HG03378 (cell line): Measurements from ENCODE around the gene TRPT1.

Experiments
- ATAC-seq: cut with Tn5 transposase; IDR thresholded peaks from one replicate; pipeline ENCODE4 v1.9.1; 2021; ENCODE audit warnings: mild to moderate bottlenecking, moderate library complexity; ENCODE audit not compliant: unreplicated experiment

TRPT1 gene

GRCh38 chr11:64245797-64246620 is 20.0 kb upstream of the TRPT1 start:
- no peak for ATAC-seq

GRCh38 chr11:64245401-64245796 is 19.4 kb upstream of the TRPT1 start:
- ATAC-seq, result no peak

- ATAC-seq, result no peak
These were observed 19.0 kb upstream of the TRPT1 start for GRCh38 chr11:64244966-64245365.

- no peak for ATAC-seq
These were observed 18.1 kb upstream of the TRPT1 start for GRCh38 chr11:64244107-64244506.

- ATAC-seq, result no peak
These were observed 17.4 kb upstream of the TRPT1 start for GRCh38 chr11:64243236-64243854.

- ATAC-seq, result peak; percentile 5
These were observed 15.7 kb upstream of the TRPT1 start for GRCh38 chr11:64241491-64242374.

- peak; percentile 51 for ATAC-seq
These were observed 15.2 kb upstream of the TRPT1 start for GRCh38 chr11:64241241-64241490.

- ATAC-seq, result peak; percentile 38
These were observed 14.7 kb upstream of the TRPT1 start, which contains the start of gene FKBP2 for GRCh38 chr11:64240435-64241240. Gene FKBP2, plus strand, starts transcription at chr11:64241095. Its CDS starts 1,293 bp downstream, at chr11:64242388.

- peak; percentile 8 for ATAC-seq
These were observed 13.9 kb upstream of the TRPT1 start for GRCh38 chr11:64239662-64240434.

GRCh38 chr11:64238999-64239398 is 13.0 kb upstream of the TRPT1 start:
- ATAC-seq, result no peak

- no peak for ATAC-seq
These were observed 12.1 kb upstream of the TRPT1 start for GRCh38 chr11:64238076-64238475.

- no peak for ATAC-seq
These were observed 11.5 kb upstream of the TRPT1 start for GRCh38 chr11:64237484-64237951.

- ATAC-seq, result no peak
These were observed 9.6 kb upstream of the TRPT1 start for GRCh38 chr11:64235437-64236161.

- ATAC-seq, result no peak
These were observed 8.8 kb upstream of the TRPT1 start for GRCh38 chr11:64234647-64235379.

- no peak for ATAC-seq
These were observed 8.1 kb upstream of the TRPT1 start, which contains the start of gene VEGFB for GRCh38 chr11:64233913-64234586. Gene VEGFB, plus strand, starts transcription at chr11:64234584. Its CDS starts 250 bp downstream, at chr11:64234834.

GRCh38 chr11:64232967-64233315 is 7.0 kb upstream of the TRPT1 start:
- no peak for ATAC-seq

- no peak for ATAC-seq
These were observed 6.4 kb upstream of the TRPT1 start for GRCh38 chr11:64232182-64232966.
